ENCODE measurements around the gene CUL2.
"Not testable (repeated sequence)": the region's sequence is repeated elsewhere in the genome, so short reads cannot be mapped to it uniquely, and the experiment has no call there.

Gene CUL2

DNA sequence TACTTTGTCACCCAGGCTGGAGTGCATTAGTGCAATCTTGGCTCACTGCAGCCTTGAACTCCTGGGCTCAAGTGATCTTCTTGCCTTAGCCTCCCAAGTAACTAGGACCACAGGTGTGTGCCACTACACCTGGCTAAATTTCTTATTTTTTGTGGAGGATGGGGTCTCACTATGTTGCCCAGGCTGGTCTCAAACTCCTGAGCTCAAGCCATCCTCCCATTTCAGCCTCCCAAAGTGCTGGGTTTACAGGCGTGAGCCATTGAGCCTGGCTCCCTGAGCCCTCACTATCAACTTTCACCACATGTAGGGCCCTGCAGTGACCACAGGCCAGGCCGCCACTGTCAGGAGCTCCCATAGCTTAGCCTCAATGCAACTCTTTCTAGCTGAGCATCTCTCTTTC lies 110.2 kb downstream of the CUL2 start:
- DNase-seq (ENCODE audit: low spot score), result no peak

DNA sequence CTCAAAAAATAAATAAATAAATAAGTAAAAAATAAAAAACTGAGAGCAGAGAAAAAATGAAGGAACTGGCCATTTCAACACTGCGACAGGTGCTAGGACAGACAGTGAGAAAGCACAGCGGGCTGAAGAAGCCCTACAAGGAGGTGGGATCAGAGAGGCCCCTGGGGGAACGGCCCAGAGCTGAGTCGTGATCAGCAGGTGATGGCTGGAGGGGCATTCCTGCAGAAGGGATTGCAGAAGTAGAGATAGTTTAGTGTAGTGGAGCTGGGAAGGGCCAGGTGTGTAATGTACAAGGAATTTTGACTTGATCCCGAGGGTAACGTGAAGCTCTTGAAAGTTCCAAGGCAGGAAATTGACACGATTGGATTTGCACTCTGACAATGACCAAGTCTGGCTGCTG lies 112.1 kb downstream of the CUL2 start:
- DNase-seq (ENCODE audit: low spot score), result no peak

DNA sequence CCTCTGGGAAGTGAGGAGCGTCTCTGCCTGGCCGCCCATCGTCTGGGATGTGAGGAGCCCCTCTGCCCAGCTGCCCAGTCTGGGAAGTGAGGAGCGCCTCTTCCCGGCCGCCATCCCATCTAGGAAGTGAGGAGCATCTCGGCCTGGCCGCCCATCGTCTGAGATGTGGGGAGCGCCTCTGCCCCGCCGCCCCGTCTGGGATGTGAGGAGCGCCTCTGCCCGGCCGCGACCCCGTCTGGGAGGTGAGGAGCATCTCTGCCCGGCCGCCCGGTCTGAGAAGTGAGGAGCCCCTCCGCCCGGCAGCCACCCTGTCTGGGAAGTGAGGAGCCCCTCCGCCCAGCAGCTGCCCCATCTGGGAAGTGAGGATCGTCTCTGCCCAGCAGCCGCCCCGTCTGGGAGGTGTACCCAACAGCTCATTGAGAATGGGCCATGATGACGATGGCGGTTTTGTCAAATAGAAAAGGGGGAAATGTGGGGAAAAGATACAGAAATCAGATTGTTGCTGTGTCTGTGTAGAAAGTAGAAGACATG lies 113.7 kb downstream of the CUL2 start:
- DNase-seq (ENCODE audit: low spot score), result not testable (repeated sequence)

DNA sequence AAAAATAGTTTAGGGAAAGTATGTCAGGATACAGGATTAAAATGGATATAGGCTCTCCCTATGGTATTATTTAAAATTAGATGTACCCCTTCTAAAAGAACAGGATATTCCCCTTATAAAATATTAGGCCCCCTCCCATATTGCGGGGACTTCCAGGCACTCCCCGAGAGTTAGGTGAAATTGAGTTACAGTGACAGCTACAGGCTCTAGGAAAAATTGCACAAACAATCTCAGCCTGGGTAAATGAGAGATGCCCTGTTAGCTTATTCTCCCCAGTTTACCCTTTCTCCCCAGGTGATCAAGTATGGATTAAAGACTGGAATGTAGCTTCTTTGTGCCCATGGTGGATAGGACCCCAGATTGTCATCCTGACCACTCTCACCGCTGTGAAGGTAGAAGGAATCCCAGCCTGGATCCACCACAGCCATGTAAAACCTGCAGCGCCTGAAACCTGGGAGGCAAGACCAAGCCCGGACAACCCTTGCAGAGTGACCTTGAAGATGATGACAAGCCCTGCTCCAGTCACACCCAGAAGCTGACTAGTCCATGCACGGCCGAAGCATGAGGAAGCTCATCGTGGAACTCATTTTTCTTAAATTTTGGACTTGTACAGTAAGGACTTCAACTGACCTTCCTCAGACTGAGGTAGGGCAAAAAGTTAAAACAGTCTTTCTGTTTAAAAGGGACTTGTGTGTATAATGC lies 115.6 kb downstream of the CUL2 start:
- DNase-seq (ENCODE audit: low spot score), result not testable (repeated sequence)

DNA sequence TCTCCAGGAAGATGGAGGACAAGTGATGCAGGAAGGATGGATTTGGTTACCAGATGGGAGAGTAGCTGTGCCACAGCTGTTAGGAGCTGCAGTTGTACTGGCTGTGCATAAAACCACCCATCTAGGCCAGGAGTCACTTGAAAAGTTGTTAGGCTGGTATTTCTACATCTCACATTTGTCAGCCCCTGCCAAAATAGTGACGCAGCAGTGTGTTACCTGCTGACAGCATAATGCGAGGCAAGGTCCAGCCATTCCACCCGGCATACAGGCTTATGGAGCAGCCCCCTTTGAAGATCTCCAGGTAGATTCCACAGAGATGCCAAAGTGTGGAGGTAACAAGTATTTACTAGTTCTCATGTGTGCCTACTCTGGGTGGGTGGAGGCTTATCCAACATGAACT lies 116.4 kb downstream of the CUL2 start:
- DNase-seq (ENCODE audit: low spot score), result not testable (repeated sequence)

DNA sequence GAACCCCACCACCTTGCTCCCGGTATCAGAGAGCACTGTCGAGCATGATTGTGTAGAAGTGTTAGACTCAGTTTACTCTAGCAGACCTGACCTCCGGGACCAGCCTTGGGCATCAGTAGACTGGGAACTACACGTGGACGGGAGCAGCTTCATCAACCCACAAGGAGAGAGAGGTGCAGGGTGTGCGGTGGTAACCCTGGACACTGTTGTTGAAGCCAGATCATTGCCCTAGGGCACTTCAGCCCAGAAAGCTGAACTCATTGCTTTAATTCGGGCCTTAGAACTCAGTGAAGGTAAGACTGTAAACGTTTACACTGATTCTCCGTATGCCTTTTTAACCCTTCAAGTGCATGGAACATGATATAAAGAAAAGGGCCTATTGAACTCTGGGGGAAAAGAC lies 117.0 kb downstream of the CUL2 start:
- not testable (repeated sequence) for DNase-seq (ENCODE audit: low spot score)

DNA sequence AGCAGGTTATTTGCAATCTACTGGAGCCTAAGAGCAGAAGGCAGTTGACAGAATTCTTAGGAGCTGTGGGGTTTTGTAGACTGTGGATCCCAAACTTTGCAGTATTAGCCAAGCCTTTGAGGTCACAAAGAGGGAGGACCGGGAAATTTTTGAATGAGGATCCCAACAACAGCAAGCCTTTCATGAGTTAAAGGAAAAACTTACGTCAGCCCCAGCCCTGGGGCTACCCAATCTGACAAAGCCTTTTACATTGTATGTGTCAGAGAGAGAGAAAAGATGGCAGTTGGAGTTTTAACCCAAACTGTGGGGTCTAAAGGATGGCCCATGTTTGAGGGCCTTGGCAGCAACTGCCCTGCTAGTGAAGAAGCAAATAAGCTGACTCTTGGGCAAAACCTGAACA lies 117.5 kb downstream of the CUL2 start:
- DNase-seq (ENCODE audit: low spot score), result not testable (repeated sequence)

DNA sequence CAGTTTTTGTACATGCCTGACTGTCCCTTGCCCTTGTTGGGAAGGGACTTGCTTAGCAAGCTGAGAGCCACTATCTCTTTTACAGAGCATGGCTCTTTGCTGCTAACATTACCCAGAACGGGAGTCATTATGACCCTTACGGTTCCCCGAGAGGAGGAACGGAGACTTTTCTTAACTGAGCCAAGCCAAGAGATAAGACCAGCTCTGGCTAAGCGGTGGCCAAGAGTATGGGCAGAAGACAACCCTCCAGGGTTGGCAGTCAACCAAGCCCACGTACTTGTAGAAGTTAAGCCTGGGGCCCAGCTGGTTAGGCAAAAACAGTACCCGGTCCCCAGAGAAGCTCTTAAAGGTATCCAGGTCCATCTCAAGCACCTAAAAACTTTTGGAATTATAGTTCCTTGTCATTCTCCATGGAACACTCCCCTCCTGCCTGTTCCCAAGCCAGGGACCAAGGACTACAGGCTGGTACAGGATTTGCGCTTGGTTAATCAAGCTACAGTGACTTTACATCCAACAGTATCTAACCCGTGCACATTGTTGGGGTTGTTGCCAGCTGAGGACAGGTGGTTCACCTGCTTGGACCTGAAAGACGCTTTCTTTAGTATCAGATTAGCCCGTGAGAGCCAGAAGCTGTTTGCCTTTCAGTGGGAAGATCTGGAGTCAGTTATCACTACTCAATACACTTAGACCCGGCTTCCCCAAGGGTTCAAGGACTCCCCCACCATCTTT lies 118.4 kb downstream of the CUL2 start:
- not testable (repeated sequence) for DNase-seq (ENCODE audit: low spot score)

DNA sequence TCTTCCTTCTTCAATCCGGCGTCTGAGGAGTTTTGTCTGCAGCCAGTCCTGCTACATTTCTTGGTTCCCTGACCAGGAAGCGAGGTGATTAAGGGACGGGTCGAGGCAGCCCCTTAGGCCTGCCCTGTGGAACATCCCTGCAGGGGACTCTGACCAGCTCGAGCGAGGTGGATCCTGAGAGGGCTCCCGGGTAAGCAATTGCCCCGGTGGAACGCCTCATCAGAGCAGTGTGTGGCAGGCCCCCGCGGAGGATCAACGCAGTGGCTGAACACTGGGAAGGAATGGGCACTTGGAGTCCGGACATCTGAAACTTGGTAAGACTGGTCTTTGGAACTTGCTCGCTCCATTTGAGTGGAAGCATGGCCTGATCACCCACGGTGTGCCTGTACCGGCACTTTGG lies 121.0 kb downstream of the CUL2 start:
- no peak for DNase-seq (ENCODE audit: low spot score)

DNA sequence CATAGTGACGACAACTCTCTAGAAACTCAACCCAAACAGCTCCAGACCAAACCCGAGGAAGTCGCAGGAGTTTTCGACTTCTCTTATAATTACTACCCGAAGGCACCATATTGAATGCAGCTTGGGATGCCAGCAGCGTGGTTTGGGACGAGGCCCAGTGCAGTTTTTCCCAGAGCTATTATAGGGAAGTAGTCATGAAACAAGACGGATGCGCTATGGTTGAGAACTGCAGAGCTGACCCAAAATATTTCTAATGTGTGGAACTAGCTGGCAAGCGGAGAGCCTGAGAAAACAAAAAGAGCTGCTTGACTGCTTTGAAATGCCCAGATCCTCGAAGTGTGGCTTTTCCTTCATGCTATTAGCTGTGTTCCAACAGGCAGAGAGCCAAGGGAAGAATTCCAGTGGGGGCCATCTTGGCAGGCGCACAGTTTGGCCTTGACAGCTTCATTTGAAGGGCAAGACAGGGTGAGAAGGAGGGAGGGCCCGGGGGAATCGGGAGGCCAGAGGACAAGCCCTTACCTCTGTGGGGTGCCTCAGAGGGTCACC lies 122.7 kb downstream of the CUL2 start:
- peak; percentile 84 for DNase-seq (ENCODE audit: low spot score)

DNA sequence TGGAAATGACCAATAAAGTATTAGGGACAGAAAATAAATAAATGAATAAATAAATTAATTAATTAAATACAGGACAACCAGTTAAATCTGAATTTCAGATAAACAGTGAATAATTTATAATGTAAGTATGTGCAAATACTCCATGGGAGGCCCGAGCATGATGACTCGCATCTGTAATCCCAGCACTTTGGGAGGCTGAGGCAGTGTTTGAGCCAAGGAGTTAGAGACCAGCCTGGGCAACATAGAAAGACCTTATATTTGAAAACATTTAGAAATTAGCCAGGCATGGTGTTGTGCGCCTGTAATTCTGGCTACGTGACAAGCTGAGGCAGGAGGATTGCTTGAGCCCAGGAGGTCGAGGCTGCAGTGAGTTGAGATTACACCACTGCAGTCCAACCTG lies 123.7 kb downstream of the CUL2 start:
- DNase-seq (ENCODE audit: low spot score), result no peak

DNA sequence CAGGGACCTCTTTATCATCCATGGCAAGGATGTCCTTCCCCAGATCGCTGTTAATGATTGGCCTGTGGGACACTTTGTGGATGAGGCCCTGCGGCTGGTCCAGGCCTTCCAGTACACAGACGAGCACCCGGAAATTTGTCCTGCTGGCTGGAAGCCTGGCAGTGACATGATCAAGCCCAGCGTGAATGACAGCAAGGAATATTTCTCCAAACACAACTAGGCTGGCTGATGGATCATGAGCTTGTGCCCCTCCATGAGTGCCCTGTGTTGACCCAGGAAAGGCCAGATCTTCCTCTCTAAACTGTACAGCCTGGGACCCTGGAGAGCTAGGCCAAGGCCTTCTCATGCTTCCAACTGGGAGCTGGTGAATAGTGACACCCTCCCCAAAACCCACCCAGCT lies 124.1 kb downstream of the CUL2 start:
- no peak for DNase-seq (ENCODE audit: low spot score)

DNA sequence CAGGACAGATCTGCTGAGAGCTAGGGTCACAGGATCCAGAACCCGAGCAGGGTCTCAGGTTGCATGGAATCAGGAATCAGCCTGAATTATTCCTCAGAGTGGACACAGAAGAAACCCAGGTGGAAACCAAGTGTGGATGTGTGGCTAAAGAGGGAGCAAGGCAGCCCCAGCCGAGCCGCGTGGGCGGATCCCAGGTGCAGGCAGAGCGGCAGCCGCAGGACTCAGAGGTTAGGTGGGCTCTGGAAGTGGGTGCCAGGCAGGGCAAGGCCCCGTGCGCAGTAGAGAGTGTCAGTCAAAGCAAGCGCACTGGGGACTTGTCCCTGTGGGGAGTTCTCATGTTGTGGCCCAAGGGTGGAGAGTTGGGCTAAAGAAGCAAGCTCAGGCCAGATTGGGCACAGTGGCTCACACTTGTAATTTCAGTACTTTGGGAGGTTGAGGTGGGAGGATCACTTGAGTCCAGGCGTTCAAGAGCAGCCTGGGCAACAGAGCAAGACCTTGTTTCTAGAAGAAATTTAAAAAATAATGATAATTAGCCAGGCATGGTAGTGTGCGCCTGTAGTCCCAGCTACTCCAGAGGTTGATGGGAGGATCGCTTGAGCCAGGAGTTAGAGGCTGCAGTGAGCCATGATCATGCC lies 125.9 kb downstream of the CUL2 start:
- no peak for DNase-seq (ENCODE audit: low spot score)

DNA sequence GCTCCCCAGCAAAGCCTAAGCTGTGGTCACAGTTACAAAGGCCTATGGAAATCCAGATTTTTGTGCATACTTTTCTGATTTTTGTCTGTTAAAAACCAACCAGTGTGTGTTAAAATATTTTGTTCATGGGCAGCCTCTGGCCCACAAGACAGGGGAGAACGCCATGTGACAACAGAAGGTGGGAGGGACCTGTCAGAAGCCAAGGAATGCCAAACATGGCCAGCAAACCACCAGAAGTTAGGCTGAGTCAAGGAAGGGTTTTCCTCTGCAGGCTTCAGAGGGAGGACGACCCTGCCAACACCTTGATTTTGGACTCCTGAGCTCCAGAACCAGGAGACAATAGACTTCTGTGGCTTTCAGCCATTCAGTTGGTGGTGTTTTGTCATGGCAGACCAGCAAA lies 127.3 kb downstream of the CUL2 start:
- no peak for DNase-seq (ENCODE audit: low spot score)

DNA sequence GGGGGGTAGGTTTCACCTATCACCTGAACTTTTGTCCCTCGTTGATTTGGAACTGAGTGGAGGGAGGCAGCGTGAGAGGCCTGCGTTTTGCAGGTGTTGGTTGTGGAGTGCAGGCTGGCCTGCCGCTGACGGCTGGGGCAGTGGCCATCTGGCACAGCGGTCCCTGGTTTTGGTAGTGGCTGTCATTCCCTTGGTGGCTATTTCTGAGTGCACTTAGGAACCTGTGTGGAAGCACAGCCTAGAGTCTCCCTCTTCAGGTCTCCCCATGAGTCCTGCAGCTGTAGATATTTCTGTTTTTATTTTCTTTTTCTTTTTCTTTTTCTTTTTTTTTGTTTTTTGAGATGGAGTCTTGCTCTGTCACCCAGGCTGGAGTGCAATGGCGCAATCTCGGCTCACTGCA lies 129.2 kb downstream of the CUL2 start:
- DNase-seq (ENCODE audit: low spot score), result no peak

DNA sequence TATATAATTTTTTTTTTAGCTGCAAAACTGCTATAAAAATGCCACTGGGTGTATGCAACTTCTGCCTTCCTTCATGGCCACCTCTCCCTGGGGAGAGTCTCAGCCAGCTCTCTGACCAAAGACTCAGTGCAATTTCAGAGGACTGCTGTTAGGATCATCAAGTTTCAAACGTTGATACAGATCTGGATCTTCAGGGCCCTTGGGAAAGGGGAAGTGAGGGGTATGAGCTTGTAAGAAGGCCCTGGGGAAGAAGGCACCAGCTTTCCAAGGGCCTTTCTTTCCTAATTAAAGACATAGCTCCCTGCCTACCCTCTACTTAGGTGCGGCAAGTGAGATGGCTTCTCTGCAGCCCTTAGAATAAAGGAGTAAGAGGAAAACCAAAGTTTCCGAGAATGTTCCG lies 130.4 kb downstream of the CUL2 start:
- DNase-seq (ENCODE audit: low spot score), result no peak

DNA sequence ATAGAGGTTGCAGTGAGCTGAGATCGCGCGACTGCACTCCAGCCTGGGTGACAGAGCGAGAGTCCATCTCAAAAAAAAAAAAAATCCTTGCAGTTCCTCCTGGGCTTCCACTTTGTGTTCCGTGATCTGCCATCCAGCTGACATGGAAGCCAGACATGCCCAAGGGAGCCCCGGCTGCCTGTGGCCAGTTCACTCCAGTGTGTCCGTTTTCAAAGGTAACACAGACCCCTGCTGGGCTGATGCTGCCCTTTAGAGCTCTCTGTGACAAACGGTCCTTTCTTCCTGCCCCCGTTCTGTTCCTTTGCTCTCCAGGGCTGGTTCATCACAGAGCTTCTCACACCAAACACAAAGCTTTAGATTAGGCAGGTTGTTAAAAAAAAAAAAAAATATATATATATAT lies 130.8 kb downstream of the CUL2 start:
- DNase-seq (ENCODE audit: low spot score), result no peak

All from AG08395 (cell line).